Neural cell (in vitro differentiated cells): ENCODE measurements around the gene KDM4C. TPM values are rescaled to one million over a fixed set of nuclear protein-coding genes. Genes with fewer than 3 reads are reported as not detected.
A peak's percentile ranks its signal among the peaks of the same experiment; 100 is the strongest.

Source experiments
- H2AFZ ChIP-seq: fragments of 200-600, 300-800 bp; sonication (generic), shearing (Covaris generic); 2 replicates; pipeline ENCODE4 v1.6.0; 2014; ENCODE audit warnings: low read depth, mild to moderate bottlenecking, antibody characterized with exemption, low read length, moderate library complexity
- H3F3A ChIP-seq: fragments of 200-600 bp; shearing (Covaris generic); 2 replicates; pipeline ENCODE4 v1.6.1; 2016; ENCODE audit warnings: mild to moderate bottlenecking, moderate library complexity, mixed read lengths, antibody characterized with exemption, low read length; ENCODE audit not compliant: insufficient read depth, poor library complexity, severe bottlenecking
- H3K27ac ChIP-seq: fragments of 200-600, 300-800 bp; sonication (generic), shearing (Covaris generic); 2 replicates; pipeline ENCODE4 v1.5.1; 2014; ENCODE audit warnings: mild to moderate bottlenecking, low read length, moderate library complexity
- H3K27me3 ChIP-seq: fragments of 300-800, 200-600 bp; sonication (generic), shearing (Covaris generic); 2 replicates; pipeline ENCODE4 v1.6.0; 2014; ENCODE audit warnings: mild to moderate bottlenecking, low read depth, low read length, moderate library complexity; ENCODE audit not compliant: insufficient read depth
- H3K36me3 ChIP-seq: fragments of 300-800, 200-600 bp; sonication (generic), shearing (Covaris generic); 2 replicates; pipeline ENCODE4 v1.5.1; 2014; ENCODE audit warnings: mild to moderate bottlenecking, antibody characterized with exemption, low read length, moderate library complexity; ENCODE audit not compliant: insufficient read depth
- H3K4me2 ChIP-seq: fragments of 300-800, 200-600 bp; sonication (generic), shearing (Covaris generic); 2 replicates; pipeline ENCODE4 v1.6.0; 2014; ENCODE audit warnings: mild to moderate bottlenecking, low read length
- H3K4me3 ChIP-seq: fragments of 300-800, 200-600 bp; sonication (generic), shearing (Covaris generic); 2 replicates; pipeline ENCODE4 v1.5.1; 2014; ENCODE audit warnings: mild to moderate bottlenecking, low read length, moderate library complexity
- H3K79me2 ChIP-seq: fragments of 200-600 bp; shearing (Covaris generic); replicated peaks from 2 replicates; pipeline ENCODE4 v1.6.0; 2014; ENCODE audit warnings: mild to moderate bottlenecking, low read length, moderate library complexity; ENCODE audit not compliant: insufficient read depth
- H3K9ac ChIP-seq: fragments of 300-800, 200-600 bp; sonication (generic), shearing (Covaris generic); 2 replicates; pipeline ENCODE4 v1.6.1; 2016; ENCODE audit warnings: mild to moderate bottlenecking, low read length, mixed read lengths
- H3K9me2 ChIP-seq: fragments of 200-600 bp; shearing (Covaris generic); 2 replicates; pipeline ENCODE4 v1.6.1; 2016; ENCODE audit warnings: mild to moderate bottlenecking, low read length, mixed read lengths; ENCODE audit not compliant: insufficient read depth
- H3K9me3 ChIP-seq: fragments of 200-600, 300-800 bp; sonication (generic), shearing (Covaris generic); 2 replicates; pipeline ENCODE4 v1.6.1; 2016; ENCODE audit warnings: mild to moderate bottlenecking, mixed run types, low read length, moderate library complexity, mixed read lengths
- H4K20me1 ChIP-seq: fragments of 200-600 bp; shearing (Covaris generic); 2 replicates; pipeline ENCODE4 v1.6.1; 2016; ENCODE audit warnings: mild to moderate bottlenecking, mixed run types; ENCODE audit not compliant: insufficient read depth
- EP300 ChIP-seq: fragments of 450-650 bp; conservative IDR thresholded peaks from 2 replicates; pipeline ENCODE4 v1.6.1; 2014; ENCODE audit warnings: antibody characterized with exemption, mild to moderate bottlenecking, moderate library complexity; ENCODE audit not compliant: poor library complexity, severe bottlenecking
- EZH2 ChIP-seq: fragments of 200-600, 300-800 bp; shearing (Covaris generic), sonication (generic); IDR thresholded peaks from 2 replicates; pipeline ENCODE4 v1.6.1; 2014; ENCODE audit warnings: antibody characterized with exemption, low read length, borderline replicate concordance, mild to moderate bottlenecking; ENCODE audit not compliant: insufficient read depth, poor library complexity, severe bottlenecking
- MXI1 ChIP-seq: fragments of 450-650 bp; conservative IDR thresholded peaks from 2 replicates; pipeline ENCODE4 v1.6.1; 2014; ENCODE audit warnings: antibody characterized with exemption, mild to moderate bottlenecking; ENCODE audit not compliant: poor library complexity, severe bottlenecking
- POLR2AphosphoS5 ChIP-seq: IDR thresholded peaks from 2 replicates; pipeline ENCODE4 v1.6.1; 2012
- RAD21 ChIP-seq: fragments of 450-650 bp; conservative IDR thresholded peaks from 2 replicates; pipeline ENCODE4 v1.6.1; 2014; ENCODE audit warnings: antibody characterized with exemption, mild to moderate bottlenecking, moderate library complexity
- SMC3 ChIP-seq: fragments of 450-650 bp; conservative IDR thresholded peaks from 2 replicates; pipeline ENCODE4 v1.6.1; 2014; ENCODE audit warnings: antibody characterized with exemption, mild to moderate bottlenecking, moderate library complexity; ENCODE audit not compliant: poor library complexity
- TAF1 ChIP-seq: IDR thresholded peaks from 2 replicates; pipeline ENCODE4 v1.6.1; 2012; ENCODE audit warnings: low read depth
- polyA plus RNA-seq: library from polyadenylated mRNA; depleted of rRNA; stranded (reverse); fragments of >200 nt; gene quantifications from 2 replicates; pipeline ENCODE4 v1.2.3, GENCODE V29; 2014
- TF ChIP-seq, protein P1 (sequence below): fragments of 450-650 bp; IDR thresholded peaks from 2 replicates; pipeline ENCODE4 v1.5.1; 2014; ENCODE audit warnings: antibody characterized with exemption, mild to moderate bottlenecking, moderate library complexity; ENCODE audit not compliant: poor library complexity, severe bottlenecking
- TF ChIP-seq, protein P2 (sequence below): IDR thresholded peaks from 2 replicates; pipeline ENCODE4 v1.6.1; 2012; ENCODE audit warnings: borderline replicate concordance

Gene KDM4C
- polyA plus RNA-seq, 1 donor from 2014 or later: 21.1 TPM

DNA sequence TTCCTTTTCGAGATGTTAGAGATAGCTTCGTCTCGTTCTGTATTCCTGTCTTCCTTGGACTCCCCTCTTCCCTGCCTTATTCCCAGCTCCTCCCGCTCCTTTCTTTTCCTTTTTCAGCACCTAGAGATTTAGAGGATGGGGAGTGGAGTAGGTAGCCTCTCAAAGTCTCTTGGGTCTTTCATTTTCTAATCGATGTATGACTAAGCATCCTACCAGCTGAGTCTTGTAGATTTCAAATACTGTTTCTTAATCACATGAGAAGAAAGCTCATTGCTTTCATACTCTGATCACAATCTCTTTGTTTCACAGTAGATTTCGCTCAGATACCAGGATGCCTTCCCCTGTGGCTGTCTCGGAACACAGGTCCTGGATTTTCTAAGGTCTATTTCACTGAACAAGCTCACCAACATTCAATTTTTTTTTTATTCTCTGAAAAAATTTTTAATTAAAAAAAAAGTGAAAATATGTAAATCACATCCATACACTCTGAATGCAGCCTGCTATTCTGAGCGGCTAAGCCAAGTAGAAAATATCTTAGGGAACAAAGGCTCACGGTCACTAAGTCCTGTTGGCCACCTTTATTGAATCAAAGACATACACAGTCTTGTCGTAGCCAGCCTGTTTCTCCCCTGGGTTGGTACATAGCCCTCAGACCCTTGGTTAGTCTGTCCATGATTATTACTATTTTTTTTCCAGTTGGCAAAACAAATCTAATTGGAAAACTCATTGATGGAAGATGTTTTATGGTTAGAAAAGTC, 413.8 kb downstream of the KDM4C start:
- H3K4me3 ChIP-seq: peak overlapping the region; percentile 28
- H3K9me3 ChIP-seq: no peaks in the 10 kb centered on the region

DNA sequence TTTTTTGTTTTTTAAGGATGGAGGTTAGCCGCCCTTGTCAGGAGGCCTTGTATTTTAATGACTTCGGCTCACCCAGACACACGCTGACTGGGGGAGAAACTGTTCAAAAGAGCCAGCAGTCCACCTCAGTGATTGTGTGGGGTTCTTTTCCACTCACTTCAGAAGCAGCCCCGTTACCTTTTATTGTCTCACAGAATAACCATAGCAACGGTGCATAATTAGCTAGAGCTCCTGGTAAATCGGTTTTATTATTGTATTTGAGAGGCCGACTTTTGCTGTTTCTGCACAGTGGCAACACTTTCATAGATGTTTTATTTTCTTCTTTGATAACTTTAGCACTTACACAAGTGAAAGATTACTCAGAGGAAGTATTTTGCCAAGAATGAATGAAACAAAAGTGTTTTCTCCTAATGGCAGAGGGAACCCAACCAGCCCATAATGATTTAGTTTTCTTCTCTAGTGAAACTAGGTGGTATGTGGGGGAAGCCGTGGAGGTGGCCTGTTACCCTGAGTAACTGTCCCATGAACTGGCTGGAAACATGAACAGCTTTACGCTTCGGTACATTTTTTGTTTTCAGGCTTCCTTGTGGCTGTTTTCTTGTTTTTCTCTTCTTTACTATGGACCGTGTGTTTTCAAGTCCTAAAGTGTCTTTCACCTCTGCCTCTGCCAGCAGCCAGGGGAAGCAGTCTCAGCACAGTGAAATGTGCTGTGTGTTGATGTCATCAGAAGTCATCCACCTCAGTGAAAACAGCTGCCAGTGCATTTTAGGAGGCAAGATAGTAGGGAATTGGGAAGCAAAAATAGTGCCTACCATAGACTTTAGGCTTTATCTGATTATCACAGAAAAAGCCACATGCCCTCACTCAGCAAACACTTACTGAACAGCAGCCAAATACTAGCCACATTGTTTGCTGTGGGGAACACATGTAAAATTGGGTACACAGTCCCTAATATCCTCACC, 414.7 kb downstream of the KDM4C start:
- Histone ChIP-seq H2AFZ (no peak overlapping the region), H3K4me2 (peak overlapping the region; percentile 38), H4K20me1 (no peaks in the 10 kb centered on the region), H3K79me2 (no peaks in the 10 kb centered on the region), H3F3A (no peaks in the 10 kb centered on the region), H3K9me2 (no peaks in the 10 kb centered on the region), H3K4me3 (peak overlapping the region; percentile 28), H3K9ac (peak overlapping the region; percentile 18), H3K36me3 (no peaks in the 10 kb centered on the region), H3K9me3 (no peaks in the 10 kb centered on the region), H3K27me3 (no peaks in the 10 kb centered on the region), H3K27ac (peak overlapping the region; percentile 26)
- TF ChIP-seq MXI1 (no peak), RAD21 (peak; percentile 10)

More for the DNA sequence above, 413.8 kb downstream of the KDM4C start:
- H3K36me3 ChIP-seq: no peaks in the 10 kb centered on the region
- TF ChIP-seq TAF1: no peak
- no peak for TF ChIP-seq EP300
- TF ChIP-seq, protein P1, sequence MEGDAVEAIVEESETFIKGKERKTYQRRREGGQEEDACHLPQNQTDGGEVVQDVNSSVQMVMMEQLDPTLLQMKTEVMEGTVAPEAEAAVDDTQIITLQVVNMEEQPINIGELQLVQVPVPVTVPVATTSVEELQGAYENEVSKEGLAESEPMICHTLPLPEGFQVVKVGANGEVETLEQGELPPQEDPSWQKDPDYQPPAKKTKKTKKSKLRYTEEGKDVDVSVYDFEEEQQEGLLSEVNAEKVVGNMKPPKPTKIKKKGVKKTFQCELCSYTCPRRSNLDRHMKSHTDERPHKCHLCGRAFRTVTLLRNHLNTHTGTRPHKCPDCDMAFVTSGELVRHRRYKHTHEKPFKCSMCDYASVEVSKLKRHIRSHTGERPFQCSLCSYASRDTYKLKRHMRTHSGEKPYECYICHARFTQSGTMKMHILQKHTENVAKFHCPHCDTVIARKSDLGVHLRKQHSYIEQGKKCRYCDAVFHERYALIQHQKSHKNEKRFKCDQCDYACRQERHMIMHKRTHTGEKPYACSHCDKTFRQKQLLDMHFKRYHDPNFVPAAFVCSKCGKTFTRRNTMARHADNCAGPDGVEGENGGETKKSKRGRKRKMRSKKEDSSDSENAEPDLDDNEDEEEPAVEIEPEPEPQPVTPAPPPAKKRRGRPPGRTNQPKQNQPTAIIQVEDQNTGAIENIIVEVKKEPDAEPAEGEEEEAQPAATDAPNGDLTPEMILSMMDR: no peak
- TF ChIP-seq RAD21: no peak
- TF ChIP-seq MXI1: no peak
- no peak for TF ChIP-seq SMC3
- no peak for TF ChIP-seq POLR2AphosphoS5
- TF ChIP-seq, protein P2, sequence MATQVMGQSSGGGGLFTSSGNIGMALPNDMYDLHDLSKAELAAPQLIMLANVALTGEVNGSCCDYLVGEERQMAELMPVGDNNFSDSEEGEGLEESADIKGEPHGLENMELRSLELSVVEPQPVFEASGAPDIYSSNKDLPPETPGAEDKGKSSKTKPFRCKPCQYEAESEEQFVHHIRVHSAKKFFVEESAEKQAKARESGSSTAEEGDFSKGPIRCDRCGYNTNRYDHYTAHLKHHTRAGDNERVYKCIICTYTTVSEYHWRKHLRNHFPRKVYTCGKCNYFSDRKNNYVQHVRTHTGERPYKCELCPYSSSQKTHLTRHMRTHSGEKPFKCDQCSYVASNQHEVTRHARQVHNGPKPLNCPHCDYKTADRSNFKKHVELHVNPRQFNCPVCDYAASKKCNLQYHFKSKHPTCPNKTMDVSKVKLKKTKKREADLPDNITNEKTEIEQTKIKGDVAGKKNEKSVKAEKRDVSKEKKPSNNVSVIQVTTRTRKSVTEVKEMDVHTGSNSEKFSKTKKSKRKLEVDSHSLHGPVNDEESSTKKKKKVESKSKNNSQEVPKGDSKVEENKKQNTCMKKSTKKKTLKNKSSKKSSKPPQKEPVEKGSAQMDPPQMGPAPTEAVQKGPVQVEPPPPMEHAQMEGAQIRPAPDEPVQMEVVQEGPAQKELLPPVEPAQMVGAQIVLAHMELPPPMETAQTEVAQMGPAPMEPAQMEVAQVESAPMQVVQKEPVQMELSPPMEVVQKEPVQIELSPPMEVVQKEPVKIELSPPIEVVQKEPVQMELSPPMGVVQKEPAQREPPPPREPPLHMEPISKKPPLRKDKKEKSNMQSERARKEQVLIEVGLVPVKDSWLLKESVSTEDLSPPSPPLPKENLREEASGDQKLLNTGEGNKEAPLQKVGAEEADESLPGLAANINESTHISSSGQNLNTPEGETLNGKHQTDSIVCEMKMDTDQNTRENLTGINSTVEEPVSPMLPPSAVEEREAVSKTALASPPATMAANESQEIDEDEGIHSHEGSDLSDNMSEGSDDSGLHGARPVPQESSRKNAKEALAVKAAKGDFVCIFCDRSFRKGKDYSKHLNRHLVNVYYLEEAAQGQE: no peak
- TF ChIP-seq EZH2: no peak
- no peaks in the 10 kb centered on the region for H3F3A ChIP-seq
- no peaks in the 10 kb centered on the region for H4K20me1 ChIP-seq
- H3K9ac ChIP-seq: peak overlapping the region; percentile 18
- H2AFZ ChIP-seq: no peak overlapping the region
- no peaks in the 10 kb centered on the region for H3K9me2 ChIP-seq
- H3K4me2 ChIP-seq: no peak overlapping the region
- peak overlapping the region; percentile 26 for H3K27ac ChIP-seq
- H3K27me3 ChIP-seq: no peaks in the 10 kb centered on the region
- no peaks in the 10 kb centered on the region for H3K79me2 ChIP-seq
